Epithelial cell of proximal tubule (primary cell): Measurements from ENCODE around the gene MED22. TPM values are rescaled to one million over a fixed set of nuclear protein-coding genes. Genes with fewer than 3 reads are reported as not detected.

Experiments used
- DNase-seq: peaks from one replicate; pipeline ENCODE4 v3.0.0-alpha.2; 2011; ENCODE audit warnings: low read depth
- H3K4me3 ChIP-seq: 2 replicates; pipeline ENCODE4 v1.5.1; 2011; ENCODE audit warnings: low read depth, mild to moderate bottlenecking, low read length
- total RNA-seq: library from RNA; depleted of rRNA; stranded (reverse); fragments of >200 nt; gene quantifications from 2 replicates; pipeline ENCODE4 v1.2.3, GENCODE V29; 2015
- TF ChIP-seq, protein P1 (sequence below): conservative IDR thresholded peaks from 2 replicates; pipeline ENCODE4 v1.5.1; 2012; ENCODE audit warnings: low read depth, mild to moderate bottlenecking, low read length

Gene MED22
- total RNA-seq, 1 donor from 2014 or later = 18.4 TPM

- TF ChIP-seq, protein P1, sequence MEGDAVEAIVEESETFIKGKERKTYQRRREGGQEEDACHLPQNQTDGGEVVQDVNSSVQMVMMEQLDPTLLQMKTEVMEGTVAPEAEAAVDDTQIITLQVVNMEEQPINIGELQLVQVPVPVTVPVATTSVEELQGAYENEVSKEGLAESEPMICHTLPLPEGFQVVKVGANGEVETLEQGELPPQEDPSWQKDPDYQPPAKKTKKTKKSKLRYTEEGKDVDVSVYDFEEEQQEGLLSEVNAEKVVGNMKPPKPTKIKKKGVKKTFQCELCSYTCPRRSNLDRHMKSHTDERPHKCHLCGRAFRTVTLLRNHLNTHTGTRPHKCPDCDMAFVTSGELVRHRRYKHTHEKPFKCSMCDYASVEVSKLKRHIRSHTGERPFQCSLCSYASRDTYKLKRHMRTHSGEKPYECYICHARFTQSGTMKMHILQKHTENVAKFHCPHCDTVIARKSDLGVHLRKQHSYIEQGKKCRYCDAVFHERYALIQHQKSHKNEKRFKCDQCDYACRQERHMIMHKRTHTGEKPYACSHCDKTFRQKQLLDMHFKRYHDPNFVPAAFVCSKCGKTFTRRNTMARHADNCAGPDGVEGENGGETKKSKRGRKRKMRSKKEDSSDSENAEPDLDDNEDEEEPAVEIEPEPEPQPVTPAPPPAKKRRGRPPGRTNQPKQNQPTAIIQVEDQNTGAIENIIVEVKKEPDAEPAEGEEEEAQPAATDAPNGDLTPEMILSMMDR = no peak
- no peak overlapping the region for H3K4me3 ChIP-seq
- DNase-seq = no peak
Measured at GRCh38 chr9:133294257-133294656, 53.7 kb downstream of the MED22 start.

DNA sequence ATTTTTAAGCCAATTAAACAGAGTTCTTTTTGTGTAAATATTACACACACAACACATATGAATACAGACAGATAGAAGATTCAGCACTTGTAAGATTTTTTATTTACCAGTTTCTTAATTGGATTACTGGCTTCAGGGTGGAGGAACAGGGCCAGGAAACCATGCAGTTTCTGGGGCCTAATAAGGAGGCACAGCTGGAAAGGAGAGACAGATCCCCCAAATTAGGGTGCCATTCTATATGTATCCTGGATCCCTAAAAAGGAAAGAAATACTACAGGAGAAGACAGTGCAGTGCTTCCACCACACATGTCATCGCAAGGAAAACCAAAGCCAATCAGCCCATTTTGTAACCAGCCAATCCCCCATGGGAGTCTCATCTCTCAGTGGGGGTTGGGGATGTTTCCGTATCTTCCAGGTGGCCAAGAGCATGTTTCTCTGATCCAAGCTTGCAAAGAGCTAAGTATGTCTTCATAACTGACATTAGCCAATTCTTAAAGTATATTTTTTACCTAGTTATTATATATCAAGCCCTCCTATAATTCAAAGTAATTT lies 57.1 kb downstream of the MED22 start:
- no peak overlapping the region for H3K4me3 ChIP-seq
- TF ChIP-seq, protein P1 = no peak
- no peak for DNase-seq

Other genes starting within 250 kb of the MED22 start
- gene RALGDS, start 226.9 kb downstream of the MED22 start, total RNA-seq = 18.2 and 39.0 TPM in 2 replicates
- gene GBGT1, start 184.2 kb downstream of the MED22 start, total RNA-seq = 9.8 and 10.0 TPM in 2 replicates
- not detected in 2 replicates for gene OBP2B, start 138.9 kb downstream of the MED22 start, total RNA-seq
- 0.65 and 2.5 TPM in 2 replicates for gene ABO, start 72.9 kb downstream of the MED22 start, total RNA-seq
- 16.7 and 20.7 TPM in 2 replicates for gene SURF6, start 11.9 kb downstream of the MED22 start, total RNA-seq
- gene RPL7A, start 87 bp upstream of the MED22 start, total RNA-seq = 2,685 and 3,393 TPM in 2 replicates
- 27.3 and 31.3 TPM in 2 replicates for gene SURF1, start 8.4 kb upstream of the MED22 start, total RNA-seq
- gene SURF2, start 8.4 kb upstream of the MED22 start, total RNA-seq = 27.6 and 45.4 TPM in 2 replicates
- gene SURF4, start 27.9 kb upstream of the MED22 start, total RNA-seq = 125 and 252 TPM in 2 replicates
- 1.3 TPM in 1 of 2 replicates, not detected in the other for gene STKLD1, start 28.2 kb upstream of the MED22 start, total RNA-seq
- 24.4 and 30.4 TPM in 2 replicates for gene REXO4, start 69.9 kb upstream of the MED22 start, total RNA-seq
- gene ADAMTS13, start 74.2 kb upstream of the MED22 start, total RNA-seq = 0.22 and 0.75 TPM in 2 replicates
- 4.3 and 11.0 TPM in 2 replicates for gene CACFD1, start 111.8 kb upstream of the MED22 start, total RNA-seq
- gene SLC2A6, start 131.0 kb upstream of the MED22 start, total RNA-seq = 29.2 and 40.5 TPM in 2 replicates
- not detected in 2 replicates for gene MYMK, start 176.8 kb upstream of the MED22 start, total RNA-seq
- gene ADAMTSL2, start 186.6 kb upstream of the MED22 start, total RNA-seq = not detected in 2 replicates